Lower lobe of right lung (tissue), 2 donors: ENCODE data around the gene TATDN3. TPM values are rescaled to one million over a fixed set of nuclear protein-coding genes. Genes with fewer than 3 reads are reported as not detected.

Experiments
- ATAC-seq, 2 donors: fragments of 200-7000 bp; cut with Tn5 transposase; one replicate each; pipeline ENCODE4 v1.9.1; 2020 to 2022; ENCODE audit warnings: mild to moderate bottlenecking in 2 of 2, moderate library complexity in 2 of 2
- DNase-seq: peaks from one replicate; pipeline ENCODE4 v3.0.0-alpha.2; 2020
- H3K27ac ChIP-seq: fragments of 200-600 bp; one replicate; pipeline ENCODE4 v1.8.0; 2022
- H3K27me3 ChIP-seq: fragments of 200-600 bp; one replicate; pipeline ENCODE4 v1.8.0; 2022; ENCODE audit warnings: low read depth
- H3K36me3 ChIP-seq: fragments of 200-600 bp; one replicate; pipeline ENCODE4 v1.8.0; 2022; ENCODE audit warnings: mild to moderate bottlenecking
- H3K4me1 ChIP-seq: fragments of 200-600 bp; one replicate; pipeline ENCODE4 v1.8.0; 2022
- H3K4me3 ChIP-seq: fragments of 200-600 bp; one replicate; pipeline ENCODE4 v1.8.0; 2022; ENCODE audit warnings: mild to moderate bottlenecking
- H3K9me3 ChIP-seq: fragments of 200-600 bp; one replicate; pipeline ENCODE4 v1.8.0; 2022
- intact Hi-C: fragments of 100-400 bp; cut with DNase I; formaldehyde crosslinking; loops from one replicate; pipeline ENCODE4 v1.11.0; 2022
- total RNA-seq: library from RNA; stranded (reverse); fragmentation: NEBNext Ultra II Directional; extraction: Animal tissue kit (Norgen Biotek cat#: 25700); gene quantifications from one replicate; pipeline ENCODE4 v1.2.1, GENCODE V29; 2021
- TF ChIP-seq, protein P1 (sequence below): fragments of 200-600 bp; IDR thresholded peaks from one replicate; pipeline ENCODE4 v1.8.0; 2022; ENCODE audit warnings: antibody characterized with exemption, mild to moderate bottlenecking
- donor health status: DM: no; HTN: yes; CAD: no; lungs with severe emphysema.

Gene TATDN3
- total RNA-seq, 1 donor from 2014 or later: 12.3 TPM

DNA sequence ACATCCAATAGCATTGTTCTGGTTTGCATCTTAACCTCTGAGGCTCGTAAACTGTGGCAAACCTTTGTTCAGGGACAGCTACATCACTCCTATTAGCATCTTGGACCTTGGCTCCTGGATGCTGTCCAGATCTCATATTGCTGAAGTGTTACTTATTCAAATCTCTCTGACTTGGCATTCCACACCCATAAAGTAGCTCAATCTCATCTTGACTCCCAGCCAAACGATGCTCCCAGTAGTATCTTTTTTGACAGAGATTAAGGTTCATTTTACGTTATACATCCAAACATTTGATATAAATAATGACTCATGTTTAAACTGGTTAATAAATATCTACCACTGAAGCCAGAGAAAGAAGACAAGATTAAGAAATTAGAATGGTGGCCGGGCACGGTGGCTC is 62.0 kb downstream of the TATDN3 start:
- no peaks in the 10 kb centered on the region for H3K36me3 ChIP-seq
- no peaks in the 10 kb centered on the region for H3K9me3 ChIP-seq
- H3K4me3 ChIP-seq: no peak overlapping the region
- intact Hi-C loops: no loop called here
- no peaks in the 10 kb centered on the region for H3K27me3 ChIP-seq
- no peak overlapping the region for H3K27ac ChIP-seq
- no peak for DNase-seq
- ATAC-seq: no peak
- H3K4me1 ChIP-seq: peaks cover 12% of the 10 kb centered on the region
- TF ChIP-seq, protein P1, sequence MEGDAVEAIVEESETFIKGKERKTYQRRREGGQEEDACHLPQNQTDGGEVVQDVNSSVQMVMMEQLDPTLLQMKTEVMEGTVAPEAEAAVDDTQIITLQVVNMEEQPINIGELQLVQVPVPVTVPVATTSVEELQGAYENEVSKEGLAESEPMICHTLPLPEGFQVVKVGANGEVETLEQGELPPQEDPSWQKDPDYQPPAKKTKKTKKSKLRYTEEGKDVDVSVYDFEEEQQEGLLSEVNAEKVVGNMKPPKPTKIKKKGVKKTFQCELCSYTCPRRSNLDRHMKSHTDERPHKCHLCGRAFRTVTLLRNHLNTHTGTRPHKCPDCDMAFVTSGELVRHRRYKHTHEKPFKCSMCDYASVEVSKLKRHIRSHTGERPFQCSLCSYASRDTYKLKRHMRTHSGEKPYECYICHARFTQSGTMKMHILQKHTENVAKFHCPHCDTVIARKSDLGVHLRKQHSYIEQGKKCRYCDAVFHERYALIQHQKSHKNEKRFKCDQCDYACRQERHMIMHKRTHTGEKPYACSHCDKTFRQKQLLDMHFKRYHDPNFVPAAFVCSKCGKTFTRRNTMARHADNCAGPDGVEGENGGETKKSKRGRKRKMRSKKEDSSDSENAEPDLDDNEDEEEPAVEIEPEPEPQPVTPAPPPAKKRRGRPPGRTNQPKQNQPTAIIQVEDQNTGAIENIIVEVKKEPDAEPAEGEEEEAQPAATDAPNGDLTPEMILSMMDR: no peak

DNA sequence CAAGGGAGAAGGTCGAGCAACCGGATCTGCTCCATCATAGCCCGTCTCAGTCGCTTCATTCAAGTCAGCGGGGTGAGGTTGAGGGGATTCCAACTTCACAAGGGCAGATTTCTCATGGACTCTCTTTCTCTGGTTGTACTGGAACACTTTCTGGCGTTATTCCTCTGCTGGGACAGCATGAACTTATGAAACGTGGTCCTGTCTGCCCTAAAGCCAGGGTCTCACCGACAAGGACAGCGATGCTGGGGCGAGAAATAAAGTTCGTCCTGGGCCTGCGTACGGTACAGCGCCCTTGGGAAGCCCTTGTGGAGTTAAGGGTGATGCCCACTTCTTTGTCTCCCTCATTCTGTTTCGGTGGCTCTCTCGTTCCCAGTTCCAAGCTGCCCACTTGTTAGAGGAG is 65.1 kb downstream of the TATDN3 start:
- H3K4me3 ChIP-seq: no peak overlapping the region

DNA sequence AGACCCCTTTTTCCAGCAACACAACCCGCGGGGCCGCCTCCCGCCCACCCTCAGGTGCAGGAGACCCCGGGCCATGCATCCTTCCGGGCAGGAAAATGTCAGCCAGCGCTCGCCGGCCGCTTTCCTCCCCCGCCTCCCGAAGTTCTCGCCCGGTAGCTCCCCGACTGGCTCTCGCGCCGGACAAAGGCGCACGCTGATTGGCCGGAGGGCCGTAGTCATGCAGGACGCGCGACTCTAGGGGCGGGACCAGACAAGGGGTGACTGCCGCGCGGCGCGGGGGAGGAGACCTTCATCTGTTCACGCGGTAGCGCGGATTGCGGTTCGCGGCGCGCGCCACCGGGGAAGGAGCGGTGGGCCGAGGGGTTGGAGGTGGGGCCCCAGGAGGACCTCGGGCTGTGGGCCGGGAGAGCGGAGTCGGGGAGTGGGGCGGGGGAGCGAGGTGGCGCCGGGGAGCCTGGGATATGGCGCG is 66.3 kb downstream of the TATDN3 start, which contains the start of gene FLVCR1:
Gene FLVCR1, plus strand, starts transcription at position 284 of the 469 bp plus-strand sequence. Its CDS starts 178 bp downstream, at position 462.
- Histone ChIP-seq H3K36me3 (no peaks in the 10 kb centered on the region), H3K27ac (peak within 1 kb of the TSS; percentile 90), H3K9me3 (no peaks in the 10 kb centered on the region), H3K4me3 (peak within 1 kb of the TSS; percentile 77), H3K27me3 (no peaks in the 10 kb centered on the region), H3K4me1 (peaks cover 35% of the 10 kb centered on the region)
- DNase-seq: peak; percentile 99
- TF ChIP-seq, protein P1: no peak
- ATAC-seq: peak; percentile 99 to 100
- intact Hi-C loops: no loop called here

More for the DNA sequence above, 65.1 kb downstream of the TATDN3 start:
- intact Hi-C loops: no loop called here
- TF ChIP-seq, protein P1: no peak
- DNase-seq (no peak), ATAC-seq (no peak)
- Histone ChIP-seq H3K36me3 (no peaks in the 10 kb centered on the region), H3K4me1 (peaks cover 31% of the 10 kb centered on the region), H3K9me3 (no peaks in the 10 kb centered on the region), H3K27me3 (no peaks in the 10 kb centered on the region), H3K27ac (no peak overlapping the region)

DNA sequence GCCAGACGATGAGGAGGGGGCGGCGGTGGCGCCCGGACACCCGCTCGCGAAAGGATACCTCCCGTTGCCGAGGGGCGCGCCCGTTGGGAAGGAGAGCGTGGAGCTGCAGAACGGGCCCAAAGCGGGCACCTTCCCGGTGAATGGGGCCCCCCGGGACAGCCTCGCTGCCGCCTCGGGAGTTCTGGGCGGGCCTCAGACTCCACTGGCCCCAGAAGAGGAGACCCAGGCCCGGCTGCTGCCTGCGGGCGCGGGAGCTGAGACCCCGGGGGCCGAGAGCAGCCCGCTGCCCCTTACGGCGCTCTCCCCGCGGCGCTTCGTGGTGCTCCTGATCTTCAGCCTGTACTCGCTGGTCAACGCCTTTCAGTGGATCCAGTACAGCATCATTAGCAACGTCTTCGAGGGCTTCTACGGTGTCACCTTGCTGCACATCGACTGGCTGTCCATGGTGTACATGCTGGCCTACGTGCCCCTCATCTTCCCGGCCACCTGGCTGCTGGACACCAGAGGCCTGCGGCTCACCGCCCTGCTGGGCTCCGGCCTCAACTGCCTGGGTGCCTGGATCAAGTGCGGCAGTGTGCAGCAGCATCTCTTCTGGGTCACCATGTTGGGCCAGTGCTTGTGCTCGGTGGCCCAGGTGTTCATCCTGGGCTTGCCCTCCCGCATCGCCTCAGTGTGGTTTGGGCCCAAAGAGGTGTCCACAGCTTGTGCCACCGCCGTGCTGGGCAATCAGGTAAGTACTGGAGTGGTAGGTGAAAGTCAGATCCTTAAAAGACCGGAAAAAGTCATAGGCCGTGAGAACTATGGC is 67.0 kb downstream of the TATDN3 start:
- intact Hi-C loops: no loop called here
- H3K9me3 ChIP-seq: no peaks in the 10 kb centered on the region
- peak; percentile 55 to 65 for ATAC-seq
- no peaks in the 10 kb centered on the region for H3K27me3 ChIP-seq
- DNase-seq: peak; percentile 59
- peak overlapping the region; percentile 90 for H3K27ac ChIP-seq
- peaks cover 35% of the 10 kb centered on the region for H3K4me1 ChIP-seq
- H3K36me3 ChIP-seq: peaks cover under 1% of the 10 kb centered on the region
- peak overlapping the region; percentile 77 for H3K4me3 ChIP-seq
- TF ChIP-seq, protein P1: no peak

DNA sequence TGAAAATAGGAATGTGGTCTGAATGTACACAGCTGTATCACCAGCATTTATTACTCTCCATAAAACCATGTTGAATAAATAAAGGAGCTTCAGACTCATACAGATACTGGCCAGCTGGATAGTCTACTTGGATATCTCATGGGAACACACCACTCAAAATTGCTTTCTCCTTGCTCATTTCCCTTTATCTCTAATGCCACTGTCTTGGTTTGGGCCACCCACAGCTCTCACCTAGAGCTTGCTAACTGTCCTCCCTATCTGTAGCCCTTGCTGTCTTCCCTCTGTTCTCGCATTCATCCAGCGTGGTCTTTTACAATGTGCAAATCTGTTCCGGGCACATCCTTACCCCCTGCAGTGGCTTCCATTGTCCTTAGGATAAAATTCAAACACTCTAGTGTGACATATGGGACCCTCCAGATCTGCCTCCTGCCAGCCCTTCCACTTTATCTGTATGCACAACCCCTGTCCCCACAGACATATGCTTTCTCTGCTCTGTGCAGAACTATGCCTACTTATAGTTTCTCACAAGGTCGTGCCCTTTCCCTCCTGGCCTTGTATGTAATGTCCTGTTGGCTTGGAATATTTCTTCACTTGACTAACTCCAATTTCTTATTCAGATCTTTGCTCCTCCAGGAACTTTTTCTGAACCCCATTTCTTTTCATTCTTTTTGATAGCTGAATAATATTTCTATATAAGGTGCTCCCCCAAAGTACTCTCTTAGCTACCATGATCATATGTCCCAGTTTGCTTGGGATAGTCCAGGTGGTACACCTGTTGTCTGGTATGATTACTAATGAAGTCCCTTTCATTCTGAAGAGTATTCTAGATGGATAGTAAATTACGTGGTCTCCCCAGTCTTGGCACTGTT is 69.3 kb downstream of the TATDN3 start:
- no peak for DNase-seq

More for the DNA sequence above, 69.3 kb downstream of the TATDN3 start:
- TF ChIP-seq, protein P1: no peak
- peaks cover 11% of the 10 kb centered on the region for H3K36me3 ChIP-seq
- ATAC-seq: no peak
- H3K9me3 ChIP-seq: no peaks in the 10 kb centered on the region
- no peak overlapping the region for H3K4me3 ChIP-seq
- H3K27me3 ChIP-seq: no peaks in the 10 kb centered on the region
- peaks cover 35% of the 10 kb centered on the region for H3K4me1 ChIP-seq
- no peak overlapping the region for H3K27ac ChIP-seq
- intact Hi-C loops: no loop called here
